ENCODE measurements around the gene ZNF614. TPM values are rescaled to one million over a fixed set of nuclear protein-coding genes. Genes with fewer than 3 reads are reported as not detected.
"Not testable (repeated sequence)": the region's sequence is repeated elsewhere in the genome, so short reads cannot be mapped to it uniquely, and the experiment has no call there.

The ZNF614 gene
- total and polyA plus RNA-seq, 7 donors, result 3.3 to 7.7 (median 4.3) TPM

GRCh38 chr19:52034051-52034728 lies 6.0 kb upstream of the ZNF614 start:
- no peak overlapping the region for H3K4me3 ChIP-seq
- H3K9me3 ChIP-seq, result peaks cover 95% of the 10 kb centered on the region
- WGBS, 3 donors, result 98 to 99% (median 98%) methylated on average over 12 of the region's 12 CpGs

GRCh38 chr19:52028780-52029123 lies 573 bp upstream of the ZNF614 start:
- Histone ChIP-seq H3K36me3 (ENCODE audit: insufficient read depth in 1 of 2, low read depth in 1 of 2) (peaks cover 17 to 39% of the 10 kb centered on the region in 2 donors), H3K27ac (peak overlapping the region; percentile 96), H3K27me3 (ENCODE audit: insufficient read depth in 3 of 3, low read length in 2 of 3) (no peaks in the 10 kb centered on the region), H3K9me3 (peaks cover 69% of the 10 kb centered on the region), H3K4me1 (peaks cover 5% of the 10 kb centered on the region), H3K4me3 (peak overlapping the region; percentile 92)
- 16 to 19% (median 18%) methylated on average over 5 of the region's 5 CpGs for WGBS, 3 donors
- intact Hi-C loops (cut with DNase I), result loop anchor here (2.0 to 5.0 kb wide), 3 partner anchors 20 to 41 kb away; partner anchors contain the start of genes ZNF432 (in 2 of the 2), ZNF350 (in 1 of the 2) and ZNF615 (in 1 of the 2)
- no peak for DNase-seq
- ATAC-seq, result peak in 3 of 4 donors; percentile 17 to 38 (median 24)
- no peak for TF ChIP-seq CTCF (IDR thresholded peaks at IDR 0.05)

More at GRCh38 chr19:52034051-52034728, 6.0 kb upstream of the ZNF614 start:
- no peaks in the 10 kb centered on the region for H3K27me3 ChIP-seq (ENCODE audit: insufficient read depth in 3 of 3, low read length in 2 of 3)
- intact Hi-C loops (cut with DNase I), result no loop called here
- ATAC-seq (no peak), DNase-seq (no peak)
- peaks cover 49 to 63% of the 10 kb centered on the region in 2 donors for H3K36me3 ChIP-seq (ENCODE audit: insufficient read depth in 1 of 2, low read depth in 1 of 2)
- no peak for TF ChIP-seq CTCF (IDR thresholded peaks at IDR 0.05)
- no peak overlapping the region for H3K27ac ChIP-seq
- H3K4me1 ChIP-seq, result no peaks in the 10 kb centered on the region

GRCh38 chr19:52026255-52026990 lies 1.8 kb downstream of the ZNF614 start:
- H3K36me3 ChIP-seq (ENCODE audit: insufficient read depth in 1 of 2, low read depth in 1 of 2), result peaks cover 16 to 54% of the 10 kb centered on the region in 2 donors
- WGBS, 3 donors, result 86 to 93% (median 91%) methylated on average over 15 of the region's 15 CpGs
- ATAC-seq; H3K27ac ChIP-seq; DNase-seq; H3K4me3 ChIP-seq; H3K4me1 ChIP-seq; H3K27me3 ChIP-seq (ENCODE audit: insufficient read depth in 3 of 3, low read length in 2 of 3): not testable (repeated sequence)
- intact Hi-C loops (cut with DNase I), result loop anchor here in 1 of 2 donors (5.0 kb wide), 1 partner anchor 39 kb away; the partner anchor contains the start of gene ZNF350
- peaks cover 61% of the 10 kb centered on the region for H3K9me3 ChIP-seq

DNA sequence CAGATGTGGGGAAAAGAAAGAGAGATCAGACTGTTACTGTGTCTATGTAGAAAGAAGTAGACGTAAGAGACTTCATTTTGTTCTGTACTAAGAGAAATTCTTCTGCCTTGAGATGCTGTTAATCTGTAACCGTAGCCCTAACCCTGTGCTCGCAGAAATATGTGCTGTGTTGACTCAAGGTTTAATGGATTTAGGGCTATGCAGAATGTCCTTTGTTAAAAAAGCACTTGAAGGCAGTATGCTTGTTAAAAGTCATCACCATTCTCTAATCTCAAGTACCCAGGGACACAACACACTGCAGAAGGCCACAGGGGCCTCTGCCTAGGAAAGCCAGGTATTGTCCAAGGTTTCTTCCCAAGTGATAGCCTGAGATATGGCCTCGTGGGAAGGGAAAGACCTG lies 3.7 kb downstream of the ZNF614 start:
- ATAC-seq; DNase-seq; intact Hi-C loops (cut with DNase I); H3K4me3 ChIP-seq; H3K4me1 ChIP-seq; H3K27me3 ChIP-seq (ENCODE audit: insufficient read depth in 3 of 3, low read length in 2 of 3); H3K27ac ChIP-seq: not testable (repeated sequence)
- Histone ChIP-seq H3K9me3 (peaks cover 59% of the 10 kb centered on the region), H3K36me3 (ENCODE audit: insufficient read depth in 1 of 2, low read depth in 1 of 2) (peaks cover 29 to 74% of the 10 kb centered on the region in 2 donors)
- WGBS, 3 donors, result 94 to 99% (median 98%) methylated on average over 4 of the region's 4 CpGs

- Histone ChIP-seq H3K27ac (no peak overlapping the region), H3K27me3 (ENCODE audit: insufficient read depth in 3 of 3, low read length in 2 of 3) (no peaks in the 10 kb centered on the region), H3K4me1 (peaks cover 1% of the 10 kb centered on the region), H3K36me3 (ENCODE audit: insufficient read depth in 1 of 2, low read depth in 1 of 2) (peaks cover 40 to 96% of the 10 kb centered on the region in 2 donors), H3K4me3 (no peak overlapping the region), H3K9me3 (peaks cover 77% of the 10 kb centered on the region)
- 97 to 98% (median 98%) methylated on average over 15 of the region's 15 CpGs for WGBS, 3 donors
- peak in 1 of 2 donors; percentile 47 for DNase-seq
- TF ChIP-seq CTCF (IDR thresholded peaks at IDR 0.05), result no peak
- no peak for ATAC-seq
- intact Hi-C loops (cut with DNase I), result no loop called here
These were observed 6.0 kb downstream of the ZNF614 start for GRCh38 chr19:52022193-52022592.
